Trophoblast cell (in vitro differentiated cells and primary cell): ENCODE data around the gene NCOR2. TPM values are rescaled to one million over a fixed set of nuclear protein-coding genes. Genes with fewer than 3 reads are reported as not detected.

Source experiments
- DNase-seq, 2 donors: peaks; one replicate each; pipeline ENCODE4 v3.0.0-alpha.2; 2016
- H2AFZ ChIP-seq: 2 replicates; pipeline ENCODE4 v1.6.1; 2013; ENCODE audit warnings: low read length, moderate library complexity, mild to moderate bottlenecking; ENCODE audit not compliant: insufficient read depth, poor library complexity
- H2AK5ac ChIP-seq: 2 replicates; pipeline ENCODE4 v1.6.1; 2013; ENCODE audit warnings: mild to moderate bottlenecking, low read length
- H2BK120ac ChIP-seq: 2 replicates; pipeline ENCODE4 v1.6.1; 2013; ENCODE audit warnings: low read length, mild to moderate bottlenecking, moderate library complexity; ENCODE audit not compliant: insufficient read depth, poor library complexity
- H2BK12ac ChIP-seq: 2 replicates; pipeline ENCODE4 v1.6.1; 2013; ENCODE audit warnings: mild to moderate bottlenecking, low read length, moderate library complexity
- H2BK5ac ChIP-seq: 2 replicates; pipeline ENCODE4 v1.6.1; 2013; ENCODE audit warnings: low read length, low read depth, moderate library complexity, mild to moderate bottlenecking; ENCODE audit not compliant: poor library complexity
- H3K14ac ChIP-seq: 2 replicates; pipeline ENCODE4 v1.6.1; 2013; ENCODE audit warnings: mild to moderate bottlenecking, low read length
- H3K18ac ChIP-seq: 2 replicates; pipeline ENCODE4 v1.6.1; 2013; ENCODE audit warnings: mild to moderate bottlenecking, low read length
- H3K23ac ChIP-seq: 2 replicates; pipeline ENCODE4 v1.6.1; 2013; ENCODE audit warnings: low read length
- H3K27ac ChIP-seq: 2 replicates; pipeline ENCODE4 v1.5.1; 2013; ENCODE audit warnings: low read depth, mild to moderate bottlenecking, inconsistent platforms, low read length, moderate library complexity
- H3K27me3 ChIP-seq: 2 replicates; pipeline ENCODE4 v1.6.1; 2013; ENCODE audit warnings: inconsistent platforms, mild to moderate bottlenecking, low read length, moderate library complexity; ENCODE audit not compliant: insufficient read depth
- H3K36me3 ChIP-seq, 2 experiments: 1 replicate in 1 of 2; 2 replicates in 1 of 2; pipeline ENCODE4 v1.6.1; 2013; ENCODE audit warnings: low read length in 2 of 2, mild to moderate bottlenecking in 2 of 2, moderate library complexity in 1 of 2; ENCODE audit not compliant: insufficient read depth in 2 of 2, control insufficient read depth in 1 of 2
- H3K4ac ChIP-seq: 2 replicates; pipeline ENCODE4 v1.6.1; 2013; ENCODE audit warnings: low read depth, mild to moderate bottlenecking, low read length, moderate library complexity
- H3K4me1 ChIP-seq, 2 experiments: 1 replicate in 1 of 2; 2 replicates in 1 of 2; pipeline ENCODE4 v1.6.1; 2013; ENCODE audit warnings: low read length in 2 of 2, mild to moderate bottlenecking in 2 of 2, moderate library complexity in 1 of 2; ENCODE audit not compliant: insufficient read depth in 2 of 2, control insufficient read depth in 1 of 2
- H3K4me2 ChIP-seq: 2 replicates; pipeline ENCODE4 v1.6.1; 2013; ENCODE audit warnings: inconsistent platforms, mild to moderate bottlenecking, low read length, moderate library complexity
- H3K4me3 ChIP-seq: 2 replicates; pipeline ENCODE4 v1.5.1; 2013; ENCODE audit warnings: mild to moderate bottlenecking, low read depth, low read length, inconsistent platforms
- H3K79me1 ChIP-seq: one replicate; pipeline ENCODE4 v1.6.1; 2013; ENCODE audit warnings: low read length
- H3K79me2 ChIP-seq: 2 replicates; pipeline ENCODE4 v1.6.1; 2013; ENCODE audit warnings: low read length, mild to moderate bottlenecking; ENCODE audit not compliant: control insufficient read depth, insufficient read depth, poor library complexity
- H3K9ac ChIP-seq: 2 replicates; pipeline ENCODE4 v1.6.1; 2013; ENCODE audit warnings: mild to moderate bottlenecking, low read length
- H3K9me3 ChIP-seq: 2 replicates; pipeline ENCODE4 v1.6.1; 2013; ENCODE audit warnings: low read depth, mild to moderate bottlenecking, control low read depth, inconsistent platforms, low read length; ENCODE audit not compliant: insufficient read depth
- H4K12ac ChIP-seq: 2 replicates; pipeline ENCODE4 v1.6.1; 2013; ENCODE audit warnings: low read depth, mild to moderate bottlenecking, low read length, moderate library complexity
- H4K8ac ChIP-seq: 2 replicates; pipeline ENCODE4 v1.6.1; 2013; ENCODE audit warnings: low read depth, mild to moderate bottlenecking, low read length, moderate library complexity
- H4K91ac ChIP-seq: one replicate; pipeline ENCODE4 v1.6.1; 2013; ENCODE audit warnings: low read depth, mild to moderate bottlenecking, low read length, moderate library complexity
- WGBS: extraction: QIAGEN DNeasy Blood & Tissue Kit; methylation state at CpG from one replicate; pipeline ENCODE4 v1.1.7; 2013; ENCODE audit warnings: missing lambda C conversion rate; ENCODE audit not compliant: insufficient read length, insufficient coverage; ENCODE audit errors: extremely low coverage; 5-methylcytosine and 5-hydroxymethylcytosine counted together
- polyA plus RNA-seq: library from polyadenylated mRNA; stranded (reverse); fragments of 200-250 nt; gene quantifications from 2 replicates; pipeline ENCODE4 v1.2.3, GENCODE V29; 2013

Gene NCOR2
- polyA plus RNA-seq: 147 and 153 TPM in 2 replicates

DNA sequence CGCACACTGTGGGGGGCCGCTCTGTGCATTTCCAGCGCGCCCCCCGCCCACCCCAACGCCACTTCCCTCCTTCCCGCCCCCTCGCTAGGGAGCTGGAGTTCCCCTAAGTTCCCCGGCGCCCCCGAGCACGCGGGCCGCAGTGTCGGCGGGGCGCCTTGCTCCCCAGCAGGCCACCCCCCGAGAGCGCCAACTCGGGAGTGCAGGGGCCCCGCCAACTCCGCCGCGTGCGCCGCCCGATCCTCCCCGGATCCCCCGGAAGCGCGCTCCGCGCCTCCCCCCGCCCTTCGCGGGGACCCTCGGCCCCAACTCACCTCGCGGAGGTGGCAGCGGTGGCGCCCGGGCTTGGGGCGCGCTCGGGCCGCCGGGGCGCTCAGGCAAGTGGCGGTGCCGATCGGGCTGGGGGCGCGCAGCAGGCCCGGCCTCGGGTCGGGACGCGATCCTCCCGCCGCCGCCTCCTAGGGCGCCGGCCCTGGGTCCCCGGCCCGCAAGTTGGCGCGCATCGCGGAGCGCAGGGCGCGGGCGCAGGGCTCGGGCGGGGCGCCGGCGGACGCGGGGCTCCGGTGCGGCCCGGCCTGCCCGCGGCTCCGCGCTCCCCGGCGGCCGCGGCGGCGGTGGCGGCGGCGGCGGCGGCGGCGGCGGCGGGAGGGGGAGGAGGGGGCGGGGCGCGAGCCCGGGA lies at the start of gene NCOR2:
Gene NCOR2 (minus strand): TSS at position 616 of the 676 bp plus-strand sequence. CDS start 72,361 bp downstream, outside the sequence.
- Histone ChIP-seq H3K4me3 (peak within 1 kb of the TSS; percentile 92), H2BK12ac (peak within 1 kb of the TSS; percentile 74), H3K4me1 (peaks cover 28 to 33% of the 10 kb centered on the region in 2 experiments), H3K23ac (no peak within 1 kb of the TSS), H3K18ac (peak within 1 kb of the TSS; percentile 99), H2AFZ (peak within 1 kb of the TSS; percentile 82), H3K4ac (peak within 1 kb of the TSS; percentile 78), H2AK5ac (peak within 1 kb of the TSS; percentile 90), H4K12ac (peak within 1 kb of the TSS; percentile 50), H3K4me2 (peak within 1 kb of the TSS; percentile 82), H2BK5ac (peak within 1 kb of the TSS; percentile 97), H2BK120ac (peak within 1 kb of the TSS; percentile 99), H3K9ac (peak within 1 kb of the TSS; percentile 86), H3K9me3 (no peaks in the 10 kb centered on the region), H3K14ac (peak within 1 kb of the TSS; percentile 97), H4K8ac (peak within 1 kb of the TSS; percentile 84), H3K79me2 (peaks cover 40% of the 10 kb centered on the region), H4K91ac (peak within 1 kb of the TSS; percentile 95), H3K27ac (peak within 1 kb of the TSS; percentile 90), H3K36me3 (no peaks in the 10 kb centered on the region), H3K79me1 (peaks cover 26% of the 10 kb centered on the region), H3K27me3 (no peaks in the 10 kb centered on the region)
- DNase-seq: peak in 1 of 2 donors; percentile 28
- no CpG with 5 or more reads among the region's 106 CpGs for WGBS

GRCh38 chr12:124616394-124617221 lies 49.2 kb upstream of the NCOR2 start:
- Histone ChIP-seq H2BK12ac (no peak overlapping the region), H4K12ac (no peak overlapping the region), H3K79me1 (peaks cover 2% of the 10 kb centered on the region), H4K91ac (no peak overlapping the region), H3K27ac (no peak overlapping the region), H3K23ac (no peak overlapping the region), H2AK5ac (no peak overlapping the region), H3K18ac (no peak overlapping the region), H3K4ac (no peak overlapping the region), H3K79me2 (no peaks in the 10 kb centered on the region), H3K27me3 (no peaks in the 10 kb centered on the region), H3K36me3 (no peaks in the 10 kb centered on the region), H3K4me2 (no peak overlapping the region), H2BK5ac (no peak overlapping the region), H3K14ac (no peak overlapping the region), H2BK120ac (no peak overlapping the region), H3K4me1 (peaks cover 3 to 6% of the 10 kb centered on the region in 2 experiments), H4K8ac (no peak overlapping the region), H3K9me3 (peaks cover 4% of the 10 kb centered on the region), H2AFZ (no peak overlapping the region), H3K4me3 (no peak overlapping the region), H3K9ac (no peak overlapping the region)
- 100% methylated on average over 2 of the region's 20 CpGs for WGBS
- DNase-seq: peak; percentile 86 to 96

DNA sequence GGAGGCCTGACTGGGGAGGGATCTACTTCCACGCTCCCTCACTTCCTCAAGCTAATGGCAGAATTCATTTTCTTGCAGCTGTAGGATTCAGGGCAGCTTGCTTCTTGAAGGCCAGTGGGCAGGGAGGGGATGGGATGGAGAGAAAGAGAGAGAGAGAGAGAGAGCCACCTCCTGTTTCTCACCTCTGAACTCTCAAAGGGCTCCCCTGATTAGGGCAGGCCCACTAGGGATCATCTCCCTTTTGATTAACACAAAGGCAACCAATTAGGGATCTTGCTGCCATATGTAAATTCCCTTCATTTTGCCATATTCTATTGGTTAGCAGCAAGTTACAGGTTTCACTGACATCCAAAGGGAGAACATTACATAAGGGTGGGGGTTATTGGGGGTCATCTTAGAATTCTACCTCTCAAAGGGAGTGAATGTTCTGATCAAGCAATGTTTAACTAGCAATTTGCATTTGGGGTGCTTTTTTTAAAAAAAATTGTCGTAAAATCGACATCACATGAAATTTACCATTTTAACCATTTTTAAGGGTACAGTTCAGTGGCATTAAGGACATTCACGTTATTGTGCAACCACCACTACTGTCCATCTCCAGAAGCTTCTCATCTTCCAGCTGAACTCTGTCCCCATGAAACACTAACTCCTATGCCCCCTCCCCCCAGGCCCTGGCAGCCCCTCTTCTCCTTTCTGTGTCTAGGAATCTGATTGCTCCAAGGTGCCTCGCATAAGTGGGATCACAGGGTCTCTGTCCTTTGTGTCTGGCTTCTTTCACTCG lies 47.3 kb upstream of the NCOR2 start:
- H2AK5ac ChIP-seq: no peak overlapping the region
- H3K4me1 ChIP-seq: no peaks in the 10 kb centered on the region
- H2BK5ac ChIP-seq: no peak overlapping the region
- no peak overlapping the region for H2BK12ac ChIP-seq
- H3K36me3 ChIP-seq: no peaks in the 10 kb centered on the region
- H3K9ac ChIP-seq: no peak overlapping the region
- H3K9me3 ChIP-seq: peaks cover 4% of the 10 kb centered on the region
- no peak for DNase-seq
- no peaks in the 10 kb centered on the region for H3K27me3 ChIP-seq
- no peak overlapping the region for H4K91ac ChIP-seq
- H3K4me2 ChIP-seq: no peak overlapping the region
- no peak overlapping the region for H2BK120ac ChIP-seq
- no peak overlapping the region for H3K23ac ChIP-seq
- H4K8ac ChIP-seq: no peak overlapping the region
- no CpG with 5 or more reads among the region's 6 CpGs for WGBS
- H3K18ac ChIP-seq: no peak overlapping the region
- H3K27ac ChIP-seq: no peak overlapping the region
- no peak overlapping the region for H3K14ac ChIP-seq
- no peaks in the 10 kb centered on the region for H3K79me2 ChIP-seq
- peaks cover 2% of the 10 kb centered on the region for H3K79me1 ChIP-seq
- no peak overlapping the region for H3K4me3 ChIP-seq
- H4K12ac ChIP-seq: no peak overlapping the region
- H3K4ac ChIP-seq: no peak overlapping the region
- no peak overlapping the region for H2AFZ ChIP-seq

DNA sequence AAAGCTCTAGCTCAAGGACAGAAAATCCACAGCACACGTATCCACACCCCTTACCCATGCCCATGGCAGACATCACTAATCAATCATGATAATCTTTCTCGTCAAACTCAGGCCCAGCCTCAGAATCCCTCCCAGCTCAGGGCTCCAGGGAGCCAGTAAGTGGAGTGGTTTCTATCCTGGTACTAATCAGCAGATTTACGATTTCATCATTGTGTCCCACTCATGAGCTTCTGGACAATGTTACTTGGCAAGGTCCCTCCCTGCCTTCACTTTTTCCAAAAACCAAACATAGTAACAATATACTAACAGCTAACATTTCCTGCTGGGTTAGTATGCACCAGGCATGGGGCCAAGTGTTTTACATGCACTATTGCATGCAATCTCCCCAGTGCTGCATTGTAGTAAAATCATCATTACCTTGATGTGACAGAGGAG lies 45.8 kb upstream of the NCOR2 start:
- H2BK120ac ChIP-seq: no peak overlapping the region
- DNase-seq: no peak
- H4K91ac ChIP-seq: no peak overlapping the region
- no peaks in the 10 kb centered on the region for H3K27me3 ChIP-seq
- H3K79me2 ChIP-seq: no peaks in the 10 kb centered on the region
- H3K4me3 ChIP-seq: no peak overlapping the region
- H2AFZ ChIP-seq: no peak overlapping the region
- WGBS: no CpG with 5 or more reads among the region's 3 CpGs
- H3K9me3 ChIP-seq: peaks cover 4% of the 10 kb centered on the region
- H3K14ac ChIP-seq: no peak overlapping the region
- H4K12ac ChIP-seq: no peak overlapping the region
- H2AK5ac ChIP-seq: no peak overlapping the region
- no peak overlapping the region for H3K4me2 ChIP-seq
- no peak overlapping the region for H3K4ac ChIP-seq
- peaks cover 12% of the 10 kb centered on the region in 2 experiments for H3K4me1 ChIP-seq
- no peak overlapping the region for H3K23ac ChIP-seq
- no peak overlapping the region for H3K18ac ChIP-seq
- no peak overlapping the region for H4K8ac ChIP-seq
- no peaks in the 10 kb centered on the region for H3K36me3 ChIP-seq
- H3K9ac ChIP-seq: no peak overlapping the region
- no peak overlapping the region for H3K27ac ChIP-seq
- peaks cover 2% of the 10 kb centered on the region for H3K79me1 ChIP-seq
- H2BK12ac ChIP-seq: no peak overlapping the region
- no peak overlapping the region for H2BK5ac ChIP-seq
